HG03442 (cell line): ENCODE measurements around the gene COL15A1.
"Not testable (repeated sequence)": the region's sequence is repeated elsewhere in the genome, so short reads cannot be mapped to it uniquely, and the experiment has no call there.

Source experiments
- ATAC-seq: cut with Tn5 transposase; IDR thresholded peaks from one replicate; pipeline ENCODE4 v1.9.1; 2021; ENCODE audit warnings: mild to moderate bottlenecking, moderate library complexity; ENCODE audit not compliant: unreplicated experiment

Gene COL15A1

DNA sequence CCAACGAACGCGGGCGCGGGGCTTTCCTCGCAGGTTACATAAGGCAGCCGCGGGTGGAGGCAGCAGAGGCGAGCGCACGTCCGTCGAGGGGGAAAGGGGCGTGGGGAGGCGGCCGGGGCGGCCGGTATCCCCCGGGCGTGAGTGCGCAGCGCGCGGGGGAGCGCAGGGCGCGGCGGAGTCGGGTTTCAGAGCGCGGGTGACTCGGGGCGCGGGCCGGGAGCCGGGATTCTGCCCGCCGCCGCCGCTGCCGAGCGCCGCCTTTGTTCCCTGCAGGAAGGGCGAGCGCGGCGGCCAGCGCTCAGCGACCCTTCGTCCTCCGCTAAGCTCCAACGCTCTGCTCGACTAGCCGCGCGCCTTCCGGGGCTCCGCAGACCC is at the start of gene COL15A1:
COL15A1 (plus strand) TSS at position 226 of the 375 bp plus-strand sequence. CDS start 155 bp downstream, outside the sequence.
- no peak for ATAC-seq

DNA sequence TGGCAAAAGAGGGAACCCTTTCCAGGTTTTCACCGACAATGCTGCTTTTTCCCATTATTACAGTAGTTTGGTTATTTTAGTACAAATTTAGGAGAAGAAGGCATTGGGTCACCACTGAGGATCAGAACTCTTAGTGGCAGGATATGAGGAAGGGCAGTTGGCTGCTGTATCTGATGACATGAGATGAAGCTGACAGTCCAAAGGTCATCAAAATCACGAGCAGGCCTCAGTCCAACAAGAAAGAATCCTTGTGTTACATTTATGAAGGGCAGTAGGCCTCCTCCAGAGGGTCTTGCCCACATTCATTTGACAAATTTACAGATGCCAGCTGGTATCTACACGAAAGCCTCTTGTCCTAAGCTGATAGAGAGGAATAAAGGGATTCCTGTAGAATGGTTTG is 49.5 kb upstream of the COL15A1 start:
- no peak for ATAC-seq

- ATAC-seq: no peak
These were observed 48.9 kb upstream of the COL15A1 start for GRCh38 chr9:98894761-98895160.

- ATAC-seq: no peak
These were observed 47.1 kb upstream of the COL15A1 start for GRCh38 chr9:98896632-98897031.

GRCh38 chr9:98897745-98898144 is 46.0 kb upstream of the COL15A1 start:
- ATAC-seq: no peak

DNA sequence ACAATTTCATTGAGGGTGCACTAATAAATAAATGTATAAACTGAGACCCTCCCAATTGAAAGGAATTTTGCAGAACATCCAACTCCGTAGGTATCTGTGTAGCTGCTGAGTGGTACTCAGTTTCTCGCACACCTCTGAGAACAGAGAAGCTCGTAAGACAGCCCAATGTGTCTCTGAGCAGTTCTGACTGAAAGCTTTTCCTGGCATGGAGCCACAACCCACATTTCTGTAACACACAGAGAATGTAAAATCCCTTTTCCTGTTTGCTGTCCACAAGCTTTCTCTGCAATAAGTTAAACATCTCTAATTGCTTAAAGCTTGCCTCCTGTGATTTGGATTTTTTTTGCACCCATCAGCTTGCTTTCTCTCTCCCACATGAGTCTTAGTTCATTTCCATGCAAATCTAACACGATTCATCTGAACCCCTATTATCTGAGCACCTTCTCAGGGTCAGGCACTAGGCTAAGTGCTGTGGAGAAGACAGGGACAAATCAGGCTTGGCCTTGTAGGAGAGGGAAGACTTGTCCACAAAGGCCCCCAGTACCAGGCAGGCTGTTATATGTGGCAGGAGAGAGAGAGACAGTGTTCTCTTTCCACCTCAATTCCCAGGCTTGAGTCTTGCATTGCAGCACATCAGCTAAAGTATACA is 44.2 kb upstream of the COL15A1 start:
- no peak for ATAC-seq

GRCh38 chr9:98900244-98900643 is 43.5 kb upstream of the COL15A1 start:
- no peak for ATAC-seq

DNA sequence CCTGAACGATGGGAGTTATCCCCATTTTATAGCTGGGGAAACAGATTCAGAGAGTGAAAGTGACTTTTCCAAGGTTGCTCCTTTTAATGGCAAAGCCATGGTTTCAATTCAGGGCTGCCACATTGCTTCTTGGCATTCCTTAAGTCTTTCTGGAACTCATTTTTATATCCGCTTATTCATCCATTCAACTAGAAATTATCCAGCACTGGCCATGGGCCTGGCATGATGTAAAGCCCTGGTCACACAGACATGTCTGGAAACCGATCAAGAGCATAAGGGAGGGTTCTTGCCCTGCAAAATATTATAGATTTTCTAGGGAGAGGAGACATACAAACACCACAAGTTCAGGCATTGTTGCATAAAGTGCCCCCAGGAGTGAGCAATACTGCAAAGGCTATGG is 43.0 kb upstream of the COL15A1 start:
- ATAC-seq: no peak

GRCh38 chr9:98901843-98902242 is 41.9 kb upstream of the COL15A1 start:
- not testable (repeated sequence) for ATAC-seq

DNA sequence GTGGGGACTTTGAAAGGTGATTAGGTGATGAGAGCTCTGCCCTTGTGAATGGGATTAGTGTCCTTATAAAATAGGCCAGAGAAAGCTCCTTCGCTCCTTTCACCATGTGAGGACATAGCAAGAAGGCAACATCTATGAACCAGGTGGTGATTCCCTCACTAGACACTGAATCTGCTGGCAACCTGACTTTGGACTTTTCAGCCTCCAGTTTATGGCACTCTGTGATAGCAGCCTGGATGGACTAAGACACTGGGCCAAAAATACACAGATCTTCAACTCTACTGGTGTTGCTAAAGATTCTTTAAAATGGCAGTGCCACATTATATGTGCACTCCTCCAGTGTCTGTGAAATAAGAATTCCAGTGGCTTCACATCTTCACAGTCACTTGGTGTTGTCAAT is 41.2 kb upstream of the COL15A1 start:
- no peak for ATAC-seq

DNA sequence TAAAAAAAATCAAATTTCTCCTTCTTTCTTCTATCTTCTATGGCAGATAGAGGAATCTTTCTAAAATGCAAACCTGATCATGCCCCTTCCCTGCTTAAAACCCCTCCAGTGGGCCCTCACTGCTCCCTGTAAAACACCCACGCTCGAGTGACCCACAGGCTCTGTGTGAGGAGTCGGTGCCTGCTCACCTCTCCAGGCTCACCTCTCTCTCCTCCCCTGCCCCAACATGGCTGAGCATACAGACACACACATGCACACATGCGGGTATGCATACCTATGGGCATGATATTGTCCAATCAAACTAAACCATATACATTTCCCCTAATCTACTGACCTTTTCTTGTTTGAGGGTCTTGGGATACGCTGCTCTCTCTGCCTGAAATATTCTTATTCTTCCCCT is 40.8 kb upstream of the COL15A1 start:
- no peak for ATAC-seq

DNA sequence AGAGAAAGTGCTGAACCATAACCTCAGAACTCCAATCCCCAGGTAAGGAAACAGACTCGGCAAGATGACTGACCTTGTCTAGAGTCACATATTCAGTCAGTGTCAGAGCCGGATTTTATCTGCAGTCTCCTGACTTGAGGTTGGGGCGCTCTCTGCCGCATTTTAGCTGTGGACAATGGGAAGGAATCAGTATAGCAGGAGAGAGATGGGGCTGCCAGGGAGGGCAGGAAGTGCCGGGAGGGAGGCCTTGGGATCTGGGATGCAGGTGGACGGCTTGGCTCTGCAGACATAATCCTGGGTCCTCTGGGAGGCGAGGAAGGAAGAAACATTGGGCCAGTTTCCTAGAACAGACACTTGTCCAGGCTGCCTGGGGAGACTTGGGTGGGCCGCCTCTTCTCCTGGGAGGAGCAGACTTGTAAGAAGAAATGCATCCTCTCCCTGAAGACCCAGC is 39.7 kb upstream of the COL15A1 start:
- no peak for ATAC-seq

- no peak for ATAC-seq
These were observed 38.7 kb upstream of the COL15A1 start for GRCh38 chr9:98905015-98905414.

GRCh38 chr9:98906273-98907040 is 37.2 kb upstream of the COL15A1 start:
- ATAC-seq: no peak

DNA sequence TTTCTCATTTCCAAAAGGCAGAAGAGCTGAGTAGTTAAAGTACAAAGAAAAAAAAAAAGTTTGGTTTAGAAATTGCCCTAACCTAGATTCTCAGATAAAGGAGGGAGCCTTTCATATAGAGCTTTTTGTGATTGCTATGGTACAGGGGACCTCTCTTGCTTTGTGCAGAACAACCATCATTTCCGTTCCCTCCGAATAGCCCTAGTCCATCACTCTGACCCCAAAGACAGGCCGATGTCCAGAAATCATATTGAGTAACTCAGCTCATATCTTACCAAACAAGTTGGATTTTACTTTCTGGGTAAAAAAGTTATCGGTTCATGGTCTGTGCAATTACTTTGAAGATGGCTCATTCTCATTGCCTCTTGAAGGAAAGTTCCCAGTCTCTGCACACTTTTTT is 36.7 kb upstream of the COL15A1 start:
- ATAC-seq: no peak

GRCh38 chr9:98908897-98909634 is 34.6 kb upstream of the COL15A1 start:
- no peak for ATAC-seq

DNA sequence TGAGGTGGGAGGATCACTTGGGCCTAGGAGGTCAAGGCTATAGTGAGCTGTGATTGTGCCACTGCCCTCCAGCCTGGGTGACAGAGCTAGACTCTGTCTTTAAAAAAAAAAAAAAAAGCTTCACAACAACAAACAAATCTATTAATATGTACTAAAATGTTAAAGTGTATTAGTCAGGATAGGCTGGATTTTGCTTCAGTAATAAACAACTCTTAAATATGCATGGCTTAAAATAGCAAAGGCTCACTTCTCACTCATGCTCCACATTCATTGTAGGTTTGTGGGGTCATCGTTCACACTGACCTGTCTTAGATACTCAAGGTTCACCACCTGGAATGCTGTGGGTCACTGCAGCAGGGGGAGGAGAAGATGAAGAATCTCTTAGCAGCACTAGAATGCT is 33.8 kb upstream of the COL15A1 start:
- no peak for ATAC-seq

- no peak for ATAC-seq
These were observed 32.7 kb upstream of the COL15A1 start for GRCh38 chr9:98911042-98911441.

DNA sequence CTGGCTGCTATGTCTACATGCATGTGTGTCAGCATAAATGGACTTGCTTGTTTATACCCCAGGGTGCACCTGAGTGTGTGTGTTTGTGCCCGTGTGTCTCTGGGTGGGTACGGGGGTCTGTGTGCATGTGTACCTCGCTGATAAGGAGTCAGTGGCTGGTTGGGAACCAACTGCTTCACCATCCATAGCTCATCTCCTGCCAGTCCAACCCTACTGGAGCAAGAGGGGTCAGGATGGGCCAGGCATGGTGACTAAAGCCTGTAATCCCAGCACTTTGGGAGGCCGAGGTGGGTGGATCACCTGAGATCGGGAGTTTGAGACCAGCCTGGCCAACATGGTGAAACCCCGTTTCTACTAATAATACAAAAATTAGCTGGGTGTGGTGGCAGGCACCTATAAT is 32.0 kb upstream of the COL15A1 start:
- not testable (repeated sequence) for ATAC-seq

DNA sequence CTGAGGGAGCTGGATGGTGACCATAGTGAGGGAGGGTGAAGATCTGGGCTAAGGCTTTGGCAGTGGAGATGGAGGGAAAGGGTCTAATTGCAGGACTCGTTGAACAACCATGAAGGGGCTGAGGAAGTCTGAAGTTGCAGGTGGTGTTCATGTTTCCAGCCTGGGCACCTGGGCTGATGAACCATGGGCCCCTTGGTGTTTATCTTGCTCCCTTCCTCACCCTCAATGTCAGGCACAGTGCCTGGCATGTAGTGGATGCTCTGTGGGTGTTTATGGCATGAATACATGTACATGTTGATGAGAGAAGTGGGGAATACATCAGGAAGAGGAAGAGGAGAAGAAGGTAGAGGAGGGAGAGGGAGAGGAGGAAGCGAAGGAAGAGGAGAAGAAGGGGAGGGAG is 31.3 kb upstream of the COL15A1 start:
- ATAC-seq: no peak

DNA sequence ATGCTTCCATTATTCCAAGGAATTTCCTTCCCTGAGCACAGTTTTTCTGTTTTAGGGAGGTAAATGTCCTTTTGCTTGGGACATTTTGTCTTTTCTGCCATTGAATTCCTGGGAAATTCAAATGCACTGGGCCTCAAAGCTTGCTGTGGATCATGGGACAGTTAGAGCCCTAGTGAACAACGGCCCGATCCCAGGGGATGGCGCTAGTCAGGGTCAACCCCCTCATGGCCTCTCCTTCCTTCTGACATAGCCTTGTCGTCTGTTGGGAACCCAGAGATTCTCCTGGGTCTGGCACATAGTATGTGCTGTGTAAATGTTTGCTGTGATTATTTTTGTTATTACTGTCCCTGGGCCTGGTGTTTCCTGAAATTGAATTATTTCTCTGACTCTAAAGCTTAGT is 30.7 kb upstream of the COL15A1 start:
- no peak for ATAC-seq

- ATAC-seq: no peak
These were observed 30.0 kb upstream of the COL15A1 start for GRCh38 chr9:98913705-98914104.
